ENCODE results near the gene TMPO.

Gene TMPO

GRCh38 chr12:98475565-98475908, 39.9 kb upstream of the TMPO start:
- no peaks in the 10 kb centered on the region for H3K36me3 ChIP-seq (ENCODE audit: control insufficient read depth in 2 of 2, insufficient read depth in 1 of 2, low read length in 2 of 2)
- ChIA-PET CTCF (interaction anchor here (0.7 to 1.0 kb wide), 2 partner anchors 11 to 57 kb away, joined by 3 to 4 read pairs; no protein-coding TSS in a partner anchor), POLR2A (interaction anchor here (1.1 kb wide), 1 partner anchor 15 kb away, joined by 7 read pairs; no protein-coding TSS in a partner anchor)
- no peaks in the 10 kb centered on the region for H3K9me3 ChIP-seq (ENCODE audit: control insufficient read depth, insufficient read depth, low read depth, low read length)
- no peak overlapping the region for H3K4me3 ChIP-seq (ENCODE audit: low read depth, low read length)
- no peaks in the 10 kb centered on the region for H3K4me1 ChIP-seq (ENCODE audit: control insufficient read depth, insufficient read depth, low read length)
- TF ChIP-seq, protein P1, sequence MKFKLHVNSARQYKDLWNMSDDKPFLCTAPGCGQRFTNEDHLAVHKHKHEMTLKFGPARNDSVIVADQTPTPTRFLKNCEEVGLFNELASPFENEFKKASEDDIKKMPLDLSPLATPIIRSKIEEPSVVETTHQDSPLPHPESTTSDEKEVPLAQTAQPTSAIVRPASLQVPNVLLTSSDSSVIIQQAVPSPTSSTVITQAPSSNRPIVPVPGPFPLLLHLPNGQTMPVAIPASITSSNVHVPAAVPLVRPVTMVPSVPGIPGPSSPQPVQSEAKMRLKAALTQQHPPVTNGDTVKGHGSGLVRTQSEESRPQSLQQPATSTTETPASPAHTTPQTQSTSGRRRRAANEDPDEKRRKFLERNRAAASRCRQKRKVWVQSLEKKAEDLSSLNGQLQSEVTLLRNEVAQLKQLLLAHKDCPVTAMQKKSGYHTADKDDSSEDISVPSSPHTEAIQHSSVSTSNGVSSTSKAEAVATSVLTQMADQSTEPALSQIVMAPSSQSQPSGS (tag by site-specific recombination; IDR thresholded peaks at IDR 0.05; ENCODE audit: low read depth): no peak
- TF ChIP-seq ZNF157 (tag by site-specific recombination; IDR thresholded peaks at IDR 0.05) (no peak), ZFHX2 (tag by site-specific recombination; conservative IDR thresholded peaks at IDR 0.05) (no peak), ZNF394 (tag by site-specific recombination; IDR thresholded peaks at IDR 0.05; ENCODE audit: borderline replicate concordance) (no peak), ZNF664 (tag by site-specific recombination; IDR thresholded peaks at IDR 0.05) (no peak), ZBTB48 (tag by site-specific recombination; IDR thresholded peaks at IDR 0.05) (no peak), ZNF623 (tag by site-specific recombination; IDR thresholded peaks at IDR 0.05) (no peak), ZNF510 (tag by site-specific recombination; IDR thresholded peaks at IDR 0.05; ENCODE audit: insufficient replicate concordance) (no peak), PRDM2 (tag by site-specific recombination; IDR thresholded peaks at IDR 0.05; ENCODE audit: borderline replicate concordance) (no peak), ZNF785 (tag by site-specific recombination; IDR thresholded peaks at IDR 0.05) (no peak), ZNF558 (tag by site-specific recombination; IDR thresholded peaks at IDR 0.05) (no peak), SP2 (tag by site-specific recombination; IDR thresholded peaks at IDR 0.05) (no peak), ZNF654 (tag by site-specific recombination; IDR thresholded peaks at IDR 0.05; ENCODE audit: low read depth) (no peak), ZNF670 (tag by site-specific recombination; IDR thresholded peaks at IDR 0.05; ENCODE audit: low read depth) (no peak), ZNF335 (tag by site-specific recombination; conservative IDR thresholded peaks at IDR 0.05) (no peak), KLF10 (tag by site-specific recombination; IDR thresholded peaks at IDR 0.05) (no peak), WT1 (tag by site-specific recombination; IDR thresholded peaks at IDR 0.05) (no peak), ZNF548 (tag by site-specific recombination; IDR thresholded peaks at IDR 0.05) (no peak)
- TF ChIP-seq, protein P2, sequence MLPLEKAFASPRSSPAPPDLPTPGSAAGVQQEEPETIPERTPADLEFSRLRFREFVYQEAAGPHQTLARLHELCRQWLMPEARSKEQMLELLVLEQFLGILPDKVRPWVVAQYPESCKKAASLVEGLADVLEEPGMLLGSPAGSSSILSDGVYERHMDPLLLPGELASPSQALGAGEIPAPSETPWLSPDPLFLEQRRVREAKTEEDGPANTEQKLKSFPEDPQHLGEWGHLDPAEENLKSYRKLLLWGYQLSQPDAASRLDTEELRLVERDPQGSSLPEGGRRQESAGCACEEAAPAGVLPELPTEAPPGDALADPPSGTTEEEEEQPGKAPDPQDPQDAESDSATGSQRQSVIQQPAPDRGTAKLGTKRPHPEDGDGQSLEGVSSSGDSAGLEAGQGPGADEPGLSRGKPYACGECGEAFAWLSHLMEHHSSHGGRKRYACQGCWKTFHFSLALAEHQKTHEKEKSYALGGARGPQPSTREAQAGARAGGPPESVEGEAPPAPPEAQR (tag by site-specific recombination; IDR thresholded peaks at IDR 0.05): no peak
- H3K27ac ChIP-seq (ENCODE audit: extremely low read depth, low read depth, low read length): no peak overlapping the region
